Activated effector memory CD4-positive, alpha-beta T cell treated with Interleukin-2 at 50 U/mL for 16 hours (primary cell): ENCODE measurements around the gene IDH3B.

Experiments used
- DNase-seq: peaks from one replicate; pipeline ENCODE4 v3.0.0-alpha.2; 2020

IDH3B gene

GRCh38 chr20:2612073-2612472, 51.9 kb downstream of the IDH3B start:
- DNase-seq = no peak

- DNase-seq = no peak
These were observed 52.9 kb downstream of the IDH3B start for GRCh38 chr20:2610941-2611720.

- DNase-seq = no peak
These were observed 53.7 kb downstream of the IDH3B start for GRCh38 chr20:2610326-2610725.
